Suprapubic skin (tissue), 4 donors: Measurements from ENCODE around the gene RFX8. TPM values are rescaled to one million over a fixed set of nuclear protein-coding genes. Genes with fewer than 3 reads are reported as not detected.

Experiments
- DNase-seq, 2 donors: peaks; one replicate each; pipeline ENCODE4 v3.0.0-alpha.2; 2019; ENCODE audit warnings: low spot score in 2 of 2
- H3K27ac ChIP-seq: fragments of 200-600 bp; sonication (generic); one replicate; pipeline ENCODE4 v1.5.1; 2019
- H3K27me3 ChIP-seq: fragments of 200-600 bp; sonication (generic); one replicate; pipeline ENCODE4 v1.5.1; 2019
- H3K36me3 ChIP-seq: fragments of 200-600 bp; sonication (generic); one replicate; pipeline ENCODE4 v1.5.1; 2019
- H3K4me1 ChIP-seq: fragments of 200-600 bp; sonication (generic); one replicate; pipeline ENCODE4 v1.5.1; 2019
- H3K4me3 ChIP-seq: fragments of 200-600 bp; sonication (generic); one replicate; pipeline ENCODE4 v1.5.1; 2019; ENCODE audit warnings: mild to moderate bottlenecking
- H3K9me3 ChIP-seq: fragments of 200-600 bp; sonication (generic); one replicate; pipeline ENCODE4 v1.5.1; 2019
- CTCF ChIP-seq, 2 donors: fragments of 200-600 bp in 1 of 2; fragments of 450-650 bp in 1 of 2; sonication (generic) in 1 of 2; IDR thresholded peaks; one replicate each; pipeline ENCODE4 v1.5.1; 2016 to 2019; ENCODE audit warnings: antibody characterized with exemption in 2 of 2, mild to moderate bottlenecking in 1 of 2, moderate library complexity in 1 of 2
- EP300 ChIP-seq: sonication (generic); formaldehyde crosslinking; IDR thresholded peaks from one replicate; pipeline ENCODE4 v1.6.1; 2017; ENCODE audit warnings: antibody characterized with exemption
- POLR2A ChIP-seq, 2 donors: fragments of 450-650 bp; IDR thresholded peaks; one replicate each; pipeline ENCODE4 v1.6.1; 2017; ENCODE audit warnings: antibody characterized with exemption in 2 of 2, mild to moderate bottlenecking in 2 of 2, moderate library complexity in 2 of 2
- POLR2AphosphoS5 ChIP-seq, 3 donors: sonication (generic); formaldehyde crosslinking; IDR thresholded peaks; one replicate each; pipeline ENCODE4 v1.6.1; 2017; ENCODE audit warnings: antibody characterized with exemption in 3 of 3
- WGBS: methylation state at CpG from one replicate; pipeline ENCODE4 v1.1.5; 2018; 5-methylcytosine and 5-hydroxymethylcytosine counted together
- total RNA-seq, 4 donors: library from RNA; depleted of rRNA; stranded (reverse); fragments of >200 nt; gene quantifications; one replicate each; pipeline ENCODE4 v1.1.0, GENCODE V29; 2016

The RFX8 gene
- total RNA-seq, 4 donors from 2014 or later, result 0.70 TPM; not detected in 3

GRCh38 chr2:101368376-101368775 is 106.5 kb downstream of the RFX8 start:
- no peaks in the 10 kb centered on the region for H3K27me3 ChIP-seq
- H3K36me3 ChIP-seq, result no peaks in the 10 kb centered on the region
- TF ChIP-seq CTCF (IDR thresholded peaks at IDR 0.05), result no peak
- no peak for TF ChIP-seq POLR2A (IDR thresholded peaks at IDR 0.05)
- no peak for TF ChIP-seq EP300
- no peak for TF ChIP-seq POLR2AphosphoS5 (IDR thresholded peaks at IDR 0.05)
- no peak for DNase-seq
- H3K9me3 ChIP-seq, result no peaks in the 10 kb centered on the region
- no peak overlapping the region for H3K27ac ChIP-seq
- no peak overlapping the region for H3K4me3 ChIP-seq
- 63% methylated on average over 5 of the region's 5 CpGs for WGBS
- no peaks in the 10 kb centered on the region for H3K4me1 ChIP-seq

GRCh38 chr2:101367508-101367907 is 107.4 kb downstream of the RFX8 start:
- Histone ChIP-seq H3K36me3 (no peaks in the 10 kb centered on the region), H3K4me1 (no peaks in the 10 kb centered on the region), H3K4me3 (no peak overlapping the region), H3K27me3 (no peaks in the 10 kb centered on the region), H3K9me3 (no peaks in the 10 kb centered on the region), H3K27ac (no peak overlapping the region)
- no peak for DNase-seq
- no peak for TF ChIP-seq POLR2A (IDR thresholded peaks at IDR 0.05)
- TF ChIP-seq CTCF (IDR thresholded peaks at IDR 0.05), result no peak
- TF ChIP-seq EP300, result no peak
- TF ChIP-seq POLR2AphosphoS5 (IDR thresholded peaks at IDR 0.05), result no peak
- WGBS, result 91% methylated on average over 5 of the region's 5 CpGs

GRCh38 chr2:101364878-101365277 is 110.0 kb downstream of the RFX8 start:
- Histone ChIP-seq H3K27ac (no peak overlapping the region), H3K36me3 (no peaks in the 10 kb centered on the region), H3K9me3 (no peaks in the 10 kb centered on the region), H3K4me1 (peaks cover 3% of the 10 kb centered on the region), H3K27me3 (no peaks in the 10 kb centered on the region), H3K4me3 (no peak overlapping the region)
- WGBS, result 86% methylated on average over 7 of the region's 7 CpGs
- TF ChIP-seq EP300 (no peak), CTCF (IDR thresholded peaks at IDR 0.05) (no peak), POLR2AphosphoS5 (IDR thresholded peaks at IDR 0.05) (no peak), POLR2A (IDR thresholded peaks at IDR 0.05) (no peak)
- DNase-seq, result no peak

GRCh38 chr2:101362777-101363176 is 112.1 kb downstream of the RFX8 start:
- Histone ChIP-seq H3K27me3 (no peaks in the 10 kb centered on the region), H3K4me3 (no peak overlapping the region), H3K27ac (no peak overlapping the region), H3K4me1 (peaks cover 6% of the 10 kb centered on the region), H3K36me3 (no peaks in the 10 kb centered on the region), H3K9me3 (no peaks in the 10 kb centered on the region)
- 80% methylated on average over 4 of the region's 4 CpGs for WGBS
- TF ChIP-seq EP300, result no peak
- no peak for TF ChIP-seq POLR2A (IDR thresholded peaks at IDR 0.05)
- no peak for TF ChIP-seq POLR2AphosphoS5 (IDR thresholded peaks at IDR 0.05)
- no peak for DNase-seq

GRCh38 chr2:101362316-101362715 is 112.6 kb downstream of the RFX8 start:
- no peaks in the 10 kb centered on the region for H3K27me3 ChIP-seq
- H3K27ac ChIP-seq, result no peak overlapping the region
- no peaks in the 10 kb centered on the region for H3K36me3 ChIP-seq
- TF ChIP-seq POLR2AphosphoS5 (IDR thresholded peaks at IDR 0.05) (no peak), CTCF (IDR thresholded peaks at IDR 0.05) (no peak), POLR2A (IDR thresholded peaks at IDR 0.05) (no peak), EP300 (no peak)
- no peak for DNase-seq
- H3K4me3 ChIP-seq, result no peak overlapping the region
- H3K4me1 ChIP-seq, result peaks cover 6% of the 10 kb centered on the region
- 82% methylated on average over 3 of the region's 3 CpGs for WGBS
- H3K9me3 ChIP-seq, result no peaks in the 10 kb centered on the region

GRCh38 chr2:101361522-101361921 is 113.4 kb downstream of the RFX8 start:
- H3K4me1 ChIP-seq, result peaks cover 6% of the 10 kb centered on the region
- no peak overlapping the region for H3K4me3 ChIP-seq
- TF ChIP-seq POLR2A (IDR thresholded peaks at IDR 0.05) (no peak), EP300 (no peak), CTCF (IDR thresholded peaks at IDR 0.05) (no peak), POLR2AphosphoS5 (IDR thresholded peaks at IDR 0.05) (no peak)
- H3K9me3 ChIP-seq, result no peaks in the 10 kb centered on the region
- WGBS, result 46% methylated on average over 2 of the region's 2 CpGs
- no peak for DNase-seq
- no peak overlapping the region for H3K27ac ChIP-seq
- H3K36me3 ChIP-seq, result no peaks in the 10 kb centered on the region
- no peaks in the 10 kb centered on the region for H3K27me3 ChIP-seq
